IMR-90 (cell line): ENCODE results near the gene TXNL4A. TPM values are rescaled to one million over a fixed set of nuclear protein-coding genes. Genes with fewer than 3 reads are reported as not detected.

Source experiments
- ATAC-seq: fragments of 200-7000 bp; cut with Tn5 transposase; 2 replicates; pipeline ENCODE4 v1.9.1; 2020; ENCODE audit warnings: low read depth, mild to moderate bottlenecking, moderate library complexity
- BruUV-seq: library from RNA; stranded (reverse); fragments of 400-500 nt; replicated peaks from 2 replicates; lab custom pipeline; 2021; lab: Mats Ljungman, UMichigan
- CTCF ChIA-PET: fragments of 300-600 bp; formaldehyde crosslinking; extraction: SDS; loops from one replicate; lab custom pipeline; 2021; ENCODE audit warnings: antibody characterized with exemption; lab: Yijun Ruan, JAX
- POLR2A ChIA-PET: fragments of 300-600 bp; sonication (Branson Sonifier 250); formaldehyde crosslinking; loops from one replicate; lab custom pipeline; 2022; ENCODE audit warnings: antibody characterized with exemption; ENCODE audit not compliant: unreplicated experiment; lab: Charles Lee
- DNase-seq: peaks from one replicate; pipeline ENCODE4 v3.0.0; 2013
- H2AFZ ChIP-seq: replicated peaks from 2 replicates; pipeline ENCODE3; 2013; ENCODE audit warnings: low read length, mild to moderate bottlenecking; ENCODE audit not compliant: poor library complexity
- H2AK5ac ChIP-seq: 2 replicates; pipeline ENCODE4 v1.6.1; 2013; ENCODE audit warnings: low read depth, low read length, inconsistent platforms
- H2AK9ac ChIP-seq: replicated peaks from 2 replicates; pipeline ENCODE3; 2013; ENCODE audit warnings: mild to moderate bottlenecking, low read depth, low read length, moderate library complexity; ENCODE audit not compliant: poor library complexity
- H2BK120ac ChIP-seq: 2 replicates; pipeline ENCODE4 v1.6.1; 2013; ENCODE audit warnings: low read depth, low read length, inconsistent platforms
- H2BK15ac ChIP-seq: 3 replicates; pipeline ENCODE4 v1.6.1; 2013; ENCODE audit warnings: low read depth, low read length, inconsistent platforms
- H2BK20ac ChIP-seq: 2 replicates; pipeline ENCODE4 v1.6.1; 2013; ENCODE audit warnings: low read depth, mild to moderate bottlenecking, inconsistent platforms, low read length, moderate library complexity
- H2BK5ac ChIP-seq: 2 replicates; pipeline ENCODE4 v1.6.1; 2013; ENCODE audit warnings: mild to moderate bottlenecking, low read depth, low read length, inconsistent platforms; ENCODE audit not compliant: poor library complexity, severe bottlenecking
- H3K14ac ChIP-seq: replicated peaks from 2 replicates; pipeline ENCODE4 v1.6.1; 2013; ENCODE audit warnings: low read depth, low read length, inconsistent platforms
- H3K18ac ChIP-seq: 2 replicates; pipeline ENCODE4 v1.6.1; 2013; ENCODE audit warnings: low read depth, low read length, control low read depth
- H3K23ac ChIP-seq: 2 replicates; pipeline ENCODE4 v1.6.1; 2013; ENCODE audit warnings: low read depth, low read length, inconsistent platforms
- H3K27ac ChIP-seq: 2 replicates; pipeline ENCODE4 v1.5.1; 2013; ENCODE audit warnings: mild to moderate bottlenecking, control low read depth, low read length; ENCODE audit not compliant: insufficient read depth
- H3K27me3 ChIP-seq: 2 replicates; pipeline ENCODE4 v1.6.1; 2013; ENCODE audit warnings: low read length; ENCODE audit not compliant: control insufficient read depth, insufficient read depth
- H3K36me3 ChIP-seq: 2 replicates; pipeline ENCODE4 v1.6.1; 2013; ENCODE audit warnings: low read length, mixed read lengths; ENCODE audit not compliant: control insufficient read depth, insufficient read depth
- H3K4ac ChIP-seq: 2 replicates; pipeline ENCODE4 v1.6.1; 2013; ENCODE audit warnings: low read depth, low read length, inconsistent platforms
- H3K4me1 ChIP-seq: 2 replicates; pipeline ENCODE4 v1.6.1; 2013; ENCODE audit warnings: low read length, mixed read lengths; ENCODE audit not compliant: control insufficient read depth, insufficient read depth
- H3K4me2 ChIP-seq: 2 replicates; pipeline ENCODE4 v1.6.1; 2013; ENCODE audit warnings: low read depth, mild to moderate bottlenecking, control low read depth, low read length, moderate library complexity
- H3K4me3 ChIP-seq: 2 replicates; pipeline ENCODE4 v1.5.1; 2013; ENCODE audit warnings: low read depth, mild to moderate bottlenecking, control low read depth, low read length, moderate library complexity; ENCODE audit not compliant: insufficient read depth
- H3K56ac ChIP-seq: 2 replicates; pipeline ENCODE4 v1.6.1; 2013; ENCODE audit warnings: low read length, inconsistent platforms; ENCODE audit not compliant: insufficient read depth; ENCODE audit errors: extremely low read depth
- H3K79me1 ChIP-seq, 2 experiments: 2 replicates each; pipeline ENCODE4 v1.6.1; 2013; ENCODE audit warnings: low read length in 2 of 2, inconsistent platforms in 1 of 2, low read depth in 1 of 2
- H3K9ac ChIP-seq: 2 replicates; pipeline ENCODE4 v1.6.1; 2013; ENCODE audit warnings: low read depth, low read length, control low read depth
- H3K9me1 ChIP-seq: 2 replicates; pipeline ENCODE4 v1.6.1; 2013; ENCODE audit warnings: low read length, inconsistent platforms; ENCODE audit not compliant: insufficient read depth
- H3K9me3 ChIP-seq: 2 replicates; pipeline ENCODE4 v1.6.1; 2013; ENCODE audit warnings: low read length; ENCODE audit not compliant: control insufficient read depth, insufficient read depth
- H4K20me1 ChIP-seq: 2 replicates; pipeline ENCODE4 v1.6.1; 2013; ENCODE audit warnings: low read length, inconsistent platforms; ENCODE audit not compliant: insufficient read depth
- H4K5ac ChIP-seq: 2 replicates; pipeline ENCODE4 v1.6.1; 2013; ENCODE audit warnings: mild to moderate bottlenecking, low read depth, low read length, control low read depth
- H4K8ac ChIP-seq, 2 experiments: 2 replicates each; pipeline ENCODE4 v1.6.1; 2013; ENCODE audit warnings: low read depth in 2 of 2, low read length in 2 of 2, control low read depth in 1 of 2, inconsistent platforms in 1 of 2
- H4K91ac ChIP-seq: 2 replicates; pipeline ENCODE4 v1.6.1; 2013; ENCODE audit warnings: low read depth, low read length, inconsistent platforms; ENCODE audit not compliant: insufficient read depth
- BHLHE40 ChIP-seq: fragments of 150-350 bp; IDR thresholded peaks from 2 replicates; pipeline ENCODE4 v1.6.1; 2016; ENCODE audit warnings: mild to moderate bottlenecking, low read depth, low read length
- CEBPB ChIP-seq: IDR thresholded peaks from 2 replicates; pipeline ENCODE4 v1.6.1; 2012; ENCODE audit warnings: low read depth, low read length, improper control_type of control experiment
- CHD1 ChIP-seq: IDR thresholded peaks from 2 replicates; pipeline ENCODE4 v1.6.1; 2012; ENCODE audit warnings: low read depth, low read length, improper control_type of control experiment
- CTCF ChIP-seq: conservative IDR thresholded peaks from 2 replicates; pipeline ENCODE4 v1.5.1; 2012; ENCODE audit warnings: mild to moderate bottlenecking, low read depth, low read length, improper control_type of control experiment
- ELK1 ChIP-seq: fragments of 150-350 bp; IDR thresholded peaks from 2 replicates; pipeline ENCODE4 v1.6.1; 2016; ENCODE audit warnings: low read depth, mild to moderate bottlenecking, low read length, moderate library complexity, borderline replicate concordance
- FOS ChIP-seq: fragments of 150-350 bp; IDR thresholded peaks from 2 replicates; pipeline ENCODE4 v1.6.1; 2016; ENCODE audit warnings: low read depth, low read length
- MAZ ChIP-seq: IDR thresholded peaks from 2 replicates; pipeline ENCODE4 v1.6.1; 2012; ENCODE audit warnings: low read depth, mild to moderate bottlenecking, low read length, improper control_type of control experiment, moderate library complexity, borderline replicate concordance
- NFE2L2 ChIP-seq: fragments of 150-350 bp; IDR thresholded peaks from 2 replicates; pipeline ENCODE4 v1.6.1; 2016; ENCODE audit warnings: low read depth, mild to moderate bottlenecking, low read length
- POLR2A ChIP-seq: IDR thresholded peaks from 2 replicates; pipeline ENCODE4 v1.6.1; 2012; ENCODE audit warnings: mild to moderate bottlenecking, low read depth, low read length
- RAD21 ChIP-seq: IDR thresholded peaks from 2 replicates; pipeline ENCODE4 v1.6.1; 2012; ENCODE audit warnings: low read length, improper control_type of control experiment
- RFX5 ChIP-seq: IDR thresholded peaks from 2 replicates; pipeline ENCODE4 v1.8.0; 2012; ENCODE audit warnings: low read depth, mild to moderate bottlenecking, low read length, moderate library complexity
- SMC3 ChIP-seq: fragments of 150-350 bp; IDR thresholded peaks from 2 replicates; pipeline ENCODE4 v1.6.1; 2016; ENCODE audit warnings: low read depth, mild to moderate bottlenecking, antibody characterized with exemption, low read length, moderate library complexity
- USF2 ChIP-seq: fragments of 150-350 bp; IDR thresholded peaks from 2 replicates; pipeline ENCODE4 v1.6.1; 2017; ENCODE audit warnings: mild to moderate bottlenecking, antibody characterized with exemption, low read length, low read depth
- WGBS, 2 experiments: methylation state at CpG; one replicate each; pipeline versions ENCODE4 v1.1.5 to v1.1.7; 2013; ENCODE audit warnings: missing lambda C conversion rate in 2 of 2; ENCODE audit not compliant: insufficient read length in 1 of 2; ENCODE audit errors: extremely low coverage in 2 of 2; 5-methylcytosine and 5-hydroxymethylcytosine counted together
- dilution Hi-C: fragments of 300-500 bp; cut with HindIII; formaldehyde crosslinking; loops from one replicate; pipeline ENCODE4 v1.14.3; 2018; ENCODE audit warnings: low sequenced_read_pairs; ENCODE audit not compliant: unreplicated experiment
- in situ Hi-C: fragments of 300-500 bp; cut with MboI; formaldehyde crosslinking; loops from 3 replicates; pipeline ENCODE4 v1.14.3; 2019; ENCODE audit warnings: low sequenced_read_pairs, inconsistent platforms, mixed read lengths
- intact Hi-C: fragments of 100-400 bp; cut with micrococcal nuclease; formaldehyde crosslinking; loops from 2 replicates; pipeline ENCODE4 v1.10.0; 2022
- polyA plus RNA-seq, 3 experiments: library from polyadenylated mRNA; depleted of rRNA; stranded (reverse); fragments of >200 nt; gene quantifications; 2 replicates each; pipeline ENCODE4 v1.2.3, GENCODE V29; 2012; ENCODE audit warnings: low replicate concordance in 1 of 3
- total RNA-seq: library from RNA; depleted of rRNA; stranded (reverse); fragments of >200 nt; gene quantifications from 2 replicates; pipeline ENCODE4 v1.2.3, GENCODE V29; 2012

The TXNL4A gene
- total and polyA plus RNA-seq, 2 of the 4 experiments (the other 2 are of a cell fraction) = 38.7 to 103 TPM

GRCh38 chr18:80033181-80034067 is 45.1 kb upstream of the TXNL4A start:
- intact Hi-C loops = loop anchor here (1.0 to 10.0 kb wide), 5 partner anchors 45 to 339 kb away; partner anchors contain the start of gene TXNL4A
- peak; percentile 64; the same call in 1 of the 2 replicates for ATAC-seq
- TF ChIP-seq ELK1 = no peak
- TF ChIP-seq NFE2L2 = no peak
- TF ChIP-seq CTCF = no peak
- no peak for TF ChIP-seq CEBPB
- TF ChIP-seq POLR2A = peak; percentile 89
- peak; percentile 20; the same call in 1 of the 2 replicates for TF ChIP-seq USF2
- no peak for TF ChIP-seq RAD21
- TF ChIP-seq SMC3 = no peak
- TF ChIP-seq FOS = no peak
- TF ChIP-seq CHD1 = 0 out of 2 replicates have a peak, but pooled peaks have one; percentile 80
- TF ChIP-seq BHLHE40 = no peak; the same call in 1 of the 2 replicates
- TF ChIP-seq MAZ = no peak
- TF ChIP-seq RFX5 = no peak

More at GRCh38 chr18:80033181-80034067, 45.1 kb upstream of the TXNL4A start:
- Histone ChIP-seq H2BK5ac (peak overlapping the region; percentile 78), H3K18ac (peak overlapping the region; percentile 20), H3K23ac (peak overlapping the region; percentile 95), H3K4ac (peak overlapping the region; percentile 74), H3K27me3 (no peaks in the 10 kb centered on the region), H3K9ac (peak overlapping the region; percentile 63), H2AFZ (peak overlapping the region; percentile 94), H2BK120ac (peak overlapping the region; percentile 11; the same call in 1 of the 2 replicates), H3K79me1 (peaks cover 20 to 39% of the 10 kb centered on the region in 2 experiments), H4K91ac (peak overlapping the region; percentile 3), H2AK5ac (peak overlapping the region; percentile 80; the same call in 1 of the 2 replicates), H3K14ac (peak overlapping the region; percentile 42), H4K5ac (peak overlapping the region; percentile 21), H4K20me1 (no peaks in the 10 kb centered on the region), H3K36me3 (peaks cover 6% of the 10 kb centered on the region), H4K8ac (peak overlapping the region; percentile 8 to 94; a peak in 3 of 4 replicates), H3K9me3 (no peaks in the 10 kb centered on the region), H3K9me1 (peaks cover 11% of the 10 kb centered on the region), H2BK15ac (no peak overlapping the region), H3K27ac (peak overlapping the region; percentile 63), H3K4me2 (peak overlapping the region; percentile 95), H2AK9ac (peak overlapping the region; percentile 87), H3K56ac (0 out of 2 replicates have a peak overlapping the region, but pooled peaks have one; percentile 11), H3K4me3 (peak overlapping the region; percentile 58), H3K4me1 (peaks cover 3% of the 10 kb centered on the region; the same call in 1 of the 2 replicates), H2BK20ac (no peak overlapping the region)
- WGBS, 2 experiments = 1% methylated on average over 54 of the region's 90 CpGs; no CpG with 5 or more reads in 1 of the 2 experiments
- CTCF ChIA-PET = no interaction called here
- BruUV-seq = no TSS peak
- DNase-seq = peak; percentile 44
- POLR2A ChIA-PET = interaction anchor here (0.6 kb wide), 1 partner anchor 69 kb away, joined by 9 read pairs; the partner anchor contains the start of gene HSBP1L1
- dilution Hi-C loops (no loop called here), in situ Hi-C loops (no loop called here)
